Endodermal cell (in vitro differentiated cells): ENCODE measurements around the gene LONP1. TPM values are rescaled to one million over a fixed set of nuclear protein-coding genes. Genes with fewer than 3 reads are reported as not detected.

Source experiments
- DNase-seq: peaks from one replicate; pipeline ENCODE4 v3.0.0-alpha.2; 2017
- H3K27ac ChIP-seq: 2 replicates; pipeline ENCODE4 v1.5.1; 2013; ENCODE audit warnings: mild to moderate bottlenecking, low read depth, low read length, moderate library complexity
- H3K27me3 ChIP-seq: 2 replicates; pipeline ENCODE4 v1.6.1; 2013; ENCODE audit warnings: mild to moderate bottlenecking, low read length, moderate library complexity; ENCODE audit not compliant: insufficient read depth, control insufficient read depth, poor library complexity, severe bottlenecking
- H3K36me3 ChIP-seq: 2 replicates; pipeline ENCODE4 v1.7.0; 2013; ENCODE audit warnings: mild to moderate bottlenecking, low read length, moderate library complexity; ENCODE audit not compliant: control insufficient read depth, insufficient read depth
- H3K4me1 ChIP-seq: one replicate; pipeline ENCODE4 v1.7.0; 2013; ENCODE audit warnings: low read length; ENCODE audit not compliant: control insufficient read depth, insufficient read depth
- H3K4me3 ChIP-seq: 2 replicates; pipeline ENCODE4 v1.5.1; 2013; ENCODE audit warnings: mild to moderate bottlenecking, low read length, moderate library complexity
- H3K9ac ChIP-seq: 2 replicates; pipeline ENCODE4 v1.6.1; 2013; ENCODE audit warnings: mild to moderate bottlenecking, low read length, moderate library complexity; ENCODE audit not compliant: poor library complexity, severe bottlenecking; ENCODE audit errors: extremely low read depth
- H3K9me3 ChIP-seq: 2 replicates; pipeline ENCODE4 v1.6.1; 2013; ENCODE audit warnings: mild to moderate bottlenecking, low read length, moderate library complexity; ENCODE audit not compliant: control insufficient read depth
- H3K27ac Mint-ChIP-seq: 2 replicates; pipeline ENCODE4 v1.8.0; 2020; ENCODE audit warnings: mixed read lengths
- H3K27me3 Mint-ChIP-seq: 2 replicates; pipeline ENCODE4 v1.8.0; 2021; ENCODE audit warnings: mild to moderate bottlenecking, mixed read lengths; ENCODE audit not compliant: insufficient read depth
- H3K36me3 Mint-ChIP-seq: 2 replicates; pipeline ENCODE4 v1.8.0; 2020; ENCODE audit warnings: low read depth, mixed read lengths
- H3K4me1 Mint-ChIP-seq: 2 replicates; pipeline ENCODE4 v1.8.0; 2020; ENCODE audit warnings: mixed read lengths
- H3K4me3 Mint-ChIP-seq: 2 replicates; pipeline ENCODE4 v1.8.0; 2020; ENCODE audit warnings: mild to moderate bottlenecking, moderate library complexity, mixed read lengths
- H3K9me3 Mint-ChIP-seq: 2 replicates; pipeline ENCODE4 v1.8.0; 2020; ENCODE audit warnings: mild to moderate bottlenecking, mixed read lengths
- CTCF ChIP-seq: fragments of 200-600 bp; sonication (generic); conservative IDR thresholded peaks from 2 replicates; pipeline ENCODE4 v1.5.0; 2021; ENCODE audit warnings: antibody characterized with exemption, mild to moderate bottlenecking
- WGBS, 2 experiments: methylation state at CpG; one replicate each; pipeline versions ENCODE4 v1.1.5 to v1.1.7; 2013; ENCODE audit warnings: missing lambda C conversion rate in 2 of 2, mixed read lengths in 1 of 2; ENCODE audit not compliant: insufficient coverage in 1 of 2, insufficient read length in 1 of 2; 5-methylcytosine and 5-hydroxymethylcytosine counted together
- total RNA-seq, 2 donors: library from RNA; stranded (reverse); fragmentation: NEBNext Ultra II Directional in 1 of 2; extraction: Animal tissue kit (Norgen Biotek cat#: 25700) in 1 of 2; gene quantifications; 2 replicates in 1 of 2; 3 replicates in 1 of 2; pipeline ENCODE4 v1.2.1, GENCODE V29; 2021

LONP1 gene
- total RNA-seq, 2 donors from 2014 or later: 97.1 to 109 TPM

GRCh38 chr19:5713228-5713627 is 6.7 kb downstream of the LONP1 start:
- Mint-ChIP-seq H3K9me3 (no peaks in the 10 kb centered on the region), H3K27ac (no peak overlapping the region), H3K4me3 (no peak overlapping the region), H3K36me3 (peaks cover 49% of the 10 kb centered on the region), H3K27me3 (no peaks in the 10 kb centered on the region), H3K4me1 (no peaks in the 10 kb centered on the region)
- DNase-seq: no peak
- WGBS, 2 experiments: 93 to 97% methylated on average over 5 to 9 of the region's 9 CpGs
- no peak overlapping the region for H3K27ac ChIP-seq
- no peak overlapping the region for H3K9ac ChIP-seq
- no peaks in the 10 kb centered on the region for H3K9me3 ChIP-seq
- no peak for TF ChIP-seq CTCF
- H3K36me3 ChIP-seq: peaks cover 64% of the 10 kb centered on the region
- no peaks in the 10 kb centered on the region for H3K27me3 ChIP-seq
- no peak overlapping the region for H3K4me3 ChIP-seq
- H3K4me1 ChIP-seq: no peaks in the 10 kb centered on the region

GRCh38 chr19:5711713-5712161 is 8.2 kb downstream of the LONP1 start:
- Histone ChIP-seq H3K27me3 (no peaks in the 10 kb centered on the region), H3K27ac (no peak overlapping the region), H3K9ac (no peak overlapping the region), H3K9me3 (no peaks in the 10 kb centered on the region), H3K36me3 (peaks cover 54% of the 10 kb centered on the region), H3K4me3 (no peak overlapping the region), H3K4me1 (no peaks in the 10 kb centered on the region)
- Mint-ChIP-seq H3K36me3 (peaks cover 54% of the 10 kb centered on the region), H3K4me1 (no peaks in the 10 kb centered on the region), H3K27me3 (no peaks in the 10 kb centered on the region), H3K4me3 (no peak overlapping the region), H3K9me3 (no peaks in the 10 kb centered on the region), H3K27ac (no peak overlapping the region)
- TF ChIP-seq CTCF: no peak
- WGBS, 2 experiments: 95 to 96% methylated on average over 24 to 25 of the region's 25 CpGs
- DNase-seq: no peak

- WGBS, 2 experiments: 95 to 97% methylated on average over 5 to 8 of the region's 8 CpGs
- peaks cover 59% of the 10 kb centered on the region for H3K36me3 Mint-ChIP-seq
Measured at GRCh38 chr19:5711025-5711424, 8.9 kb downstream of the LONP1 start.

More at GRCh38 chr19:5711025-5711424, 8.9 kb downstream of the LONP1 start:
- Mint-ChIP-seq H3K27ac (no peak overlapping the region), H3K27me3 (no peaks in the 10 kb centered on the region), H3K4me1 (no peaks in the 10 kb centered on the region), H3K4me3 (no peak overlapping the region), H3K9me3 (no peaks in the 10 kb centered on the region)
- H3K4me1 ChIP-seq: no peaks in the 10 kb centered on the region
- no peak overlapping the region for H3K27ac ChIP-seq
- no peaks in the 10 kb centered on the region for H3K9me3 ChIP-seq
- DNase-seq: no peak
- H3K4me3 ChIP-seq: no peak overlapping the region
- H3K27me3 ChIP-seq: no peaks in the 10 kb centered on the region
- no peak for TF ChIP-seq CTCF
- H3K36me3 ChIP-seq: peaks cover 60% of the 10 kb centered on the region
- no peak overlapping the region for H3K9ac ChIP-seq
